ENCODE results near the gene MEI1. TPM values are rescaled to one million over a fixed set of nuclear protein-coding genes. Genes with fewer than 3 reads are reported as not detected.

The MEI1 gene
- total RNA-seq, 1 experiment from 2014 or later, result 2.6 TPM

DNA sequence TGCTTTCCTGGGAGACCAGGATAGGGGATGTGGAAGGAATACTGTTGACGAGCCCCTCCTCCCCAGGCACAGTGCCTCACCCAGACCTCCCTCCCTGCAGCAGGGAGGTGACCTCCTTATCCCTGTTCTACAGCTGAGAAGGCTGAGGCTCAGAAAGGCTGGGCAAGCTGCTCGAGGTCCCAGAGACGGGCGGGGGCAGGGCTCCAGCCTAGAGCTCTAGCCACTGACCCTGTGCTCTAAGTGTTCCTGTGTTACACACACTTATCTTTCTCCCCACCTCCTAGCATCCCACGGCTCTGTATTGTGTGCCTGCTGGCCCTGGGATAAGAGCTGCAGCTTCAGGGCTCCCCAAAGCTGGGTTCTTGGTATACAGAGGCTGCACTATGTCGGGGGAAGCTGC is 109.1 kb downstream of the MEI1 start:
- in situ Hi-C loops (cut with HindIII; ENCODE audit: low pct_unique_long_range_greater_than_20kb, low sequenced_read_pairs), result no loop called here
- DNase-seq (ENCODE audit: low read depth), result no peak

DNA sequence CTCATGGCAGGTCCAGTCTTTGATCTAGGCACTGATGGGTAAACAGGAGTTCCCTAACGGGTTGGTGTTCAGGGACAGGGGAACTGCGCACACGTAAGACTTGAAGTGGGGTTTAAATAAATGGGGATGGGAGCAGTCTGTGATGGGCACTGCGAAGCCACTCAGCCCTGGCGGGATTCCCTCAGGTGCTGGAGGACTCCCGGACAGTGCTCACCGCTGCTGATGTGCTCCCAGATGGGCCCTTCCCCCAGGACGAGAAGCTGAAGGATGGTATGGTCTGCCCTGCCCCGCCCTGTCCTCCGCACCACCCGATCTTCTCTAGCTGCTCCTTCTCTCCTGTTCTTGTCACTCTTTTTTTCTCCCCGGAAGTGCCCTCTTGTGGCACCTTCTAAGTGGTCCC is 110.7 kb downstream of the MEI1 start:
- no peak for DNase-seq (ENCODE audit: low read depth)
- in situ Hi-C loops (cut with HindIII; ENCODE audit: low pct_unique_long_range_greater_than_20kb, low sequenced_read_pairs), result no loop called here

DNA sequence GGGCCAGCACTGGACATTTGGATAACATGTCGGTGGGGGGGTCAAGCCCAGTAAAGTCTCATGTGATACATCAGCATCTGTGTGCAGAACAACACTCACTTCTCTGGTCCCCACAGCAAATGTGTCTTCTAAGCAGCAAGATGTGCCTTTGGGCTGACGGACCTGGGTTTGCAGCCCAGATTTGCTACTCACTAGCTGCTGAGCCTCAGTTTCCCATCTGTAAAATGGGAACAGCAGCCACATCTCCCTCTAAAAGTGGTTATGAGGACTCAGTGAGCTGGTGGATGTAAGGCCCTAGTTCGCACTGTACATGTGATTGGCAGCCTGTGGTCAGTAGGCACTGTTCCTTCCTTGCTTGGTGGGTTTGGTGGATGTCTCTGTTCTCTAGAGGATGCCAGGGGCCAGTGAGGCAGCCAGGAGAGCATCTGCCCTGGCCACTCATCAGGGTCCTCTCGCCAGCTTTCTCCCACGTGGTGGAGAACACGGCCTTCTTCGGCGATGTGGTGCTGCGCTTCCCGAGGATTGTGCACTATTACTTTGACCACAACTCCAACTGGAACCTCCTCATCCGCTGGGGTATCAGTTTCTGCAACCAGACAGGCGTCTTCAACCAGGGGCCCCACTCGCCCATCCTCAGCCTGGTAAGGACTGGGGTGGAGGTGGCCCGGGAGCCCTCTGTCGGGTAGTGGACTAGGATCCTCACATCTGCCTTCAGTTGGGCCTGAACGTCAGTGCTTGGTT is 113.7 kb downstream of the MEI1 start:
- in situ Hi-C loops (cut with HindIII; ENCODE audit: low pct_unique_long_range_greater_than_20kb, low sequenced_read_pairs), result no loop called here
- DNase-seq (ENCODE audit: low read depth), result no peak

DNA sequence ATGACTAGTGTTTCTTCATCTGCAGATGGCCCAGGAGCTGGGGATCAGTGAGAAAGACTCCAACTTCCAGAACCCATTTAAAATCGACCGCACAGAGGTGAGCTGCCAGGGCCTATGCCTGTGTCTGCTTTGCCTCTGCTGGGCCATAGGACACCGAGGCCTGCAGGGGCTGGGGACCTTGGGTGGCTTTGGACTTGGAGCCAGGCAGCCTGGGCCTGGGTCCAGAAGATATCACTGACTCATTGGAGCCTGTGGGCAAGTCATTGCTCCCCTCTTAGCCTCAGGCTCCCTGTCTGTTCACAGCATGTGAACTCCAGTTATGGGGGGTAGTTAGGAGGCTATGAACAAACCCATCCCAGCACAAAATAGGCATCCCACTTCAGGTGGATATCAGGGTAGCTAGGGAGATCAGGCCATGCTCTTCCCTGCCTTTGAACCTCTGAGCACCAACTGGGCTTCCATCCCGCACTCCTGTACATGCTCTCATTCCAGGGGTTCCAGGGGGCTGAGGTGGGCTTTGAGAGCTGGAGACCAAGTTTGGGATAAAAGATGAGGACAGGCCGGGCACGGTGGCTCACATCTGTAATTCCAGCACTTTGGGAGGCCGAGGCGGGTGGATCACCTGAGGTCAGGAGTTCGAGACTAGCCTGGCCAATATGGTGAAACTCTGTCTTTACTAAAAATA is 114.6 kb downstream of the MEI1 start:
- in situ Hi-C loops (cut with HindIII; ENCODE audit: low pct_unique_long_range_greater_than_20kb, low sequenced_read_pairs), result no loop called here
- no peak for DNase-seq (ENCODE audit: low read depth)

DNA sequence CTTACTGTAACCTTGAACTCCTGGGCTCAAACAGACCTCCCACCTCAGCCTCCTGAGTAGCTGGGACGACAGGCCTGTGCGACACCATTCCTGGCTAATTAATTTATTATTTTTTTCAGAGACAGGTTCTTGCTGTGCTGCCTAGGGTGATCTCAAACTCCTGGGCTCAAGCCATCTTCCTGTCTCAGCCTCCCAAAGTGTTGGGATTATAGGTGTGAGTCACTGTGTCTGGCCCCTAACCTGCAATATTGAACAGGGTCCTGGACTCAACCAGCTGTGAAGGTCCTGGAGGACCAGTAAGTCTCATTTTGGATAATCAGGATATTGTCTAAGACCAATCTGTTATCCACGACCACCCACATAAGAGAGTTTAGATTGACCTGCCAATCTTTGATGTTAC is 116.4 kb downstream of the MEI1 start:
- DNase-seq (ENCODE audit: low read depth), result no peak
- in situ Hi-C loops (cut with HindIII; ENCODE audit: low pct_unique_long_range_greater_than_20kb, low sequenced_read_pairs), result no loop called here

DNA sequence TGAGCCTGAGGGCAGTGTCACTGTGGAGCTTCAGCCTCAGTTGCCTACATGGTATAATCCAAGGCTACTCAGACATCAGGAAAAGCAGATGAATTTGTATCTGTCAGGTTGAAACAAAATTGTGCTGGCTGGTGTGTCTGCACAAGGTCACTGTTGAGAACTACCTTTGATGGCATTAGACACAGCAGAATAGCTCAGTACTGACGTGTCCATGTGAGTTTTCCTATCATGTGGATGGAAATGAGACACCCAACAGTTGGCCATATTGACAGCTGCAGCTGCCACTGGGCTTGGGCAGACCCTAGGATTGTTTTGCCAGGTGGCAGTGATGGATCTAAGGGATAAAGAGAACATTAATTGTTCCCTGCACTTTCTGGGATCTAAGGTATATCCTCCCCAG is 116.9 kb downstream of the MEI1 start:
- in situ Hi-C loops (cut with HindIII; ENCODE audit: low pct_unique_long_range_greater_than_20kb, low sequenced_read_pairs), result no loop called here
- DNase-seq (ENCODE audit: low read depth), result no peak

DNA sequence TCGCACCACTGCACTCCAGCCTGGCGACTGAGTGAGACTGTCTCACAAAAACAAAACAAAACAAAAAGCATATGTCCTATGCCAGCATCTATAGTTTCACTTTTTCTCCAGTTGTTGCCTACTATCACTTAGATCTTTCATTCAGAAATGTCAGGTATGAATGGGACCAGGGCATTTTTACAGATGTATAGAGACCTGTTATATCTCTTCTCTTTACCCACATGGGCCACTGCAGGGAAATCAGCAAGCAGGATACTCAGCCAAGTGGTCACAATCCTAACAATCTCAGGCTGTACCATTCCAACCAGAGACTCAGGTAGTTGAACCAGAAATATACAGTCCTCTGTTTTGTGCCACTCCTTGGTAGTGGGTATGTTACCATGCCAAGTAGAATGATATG is 117.6 kb downstream of the MEI1 start:
- in situ Hi-C loops (cut with HindIII; ENCODE audit: low pct_unique_long_range_greater_than_20kb, low sequenced_read_pairs), result no loop called here
- DNase-seq (ENCODE audit: low read depth), result no peak

DNA sequence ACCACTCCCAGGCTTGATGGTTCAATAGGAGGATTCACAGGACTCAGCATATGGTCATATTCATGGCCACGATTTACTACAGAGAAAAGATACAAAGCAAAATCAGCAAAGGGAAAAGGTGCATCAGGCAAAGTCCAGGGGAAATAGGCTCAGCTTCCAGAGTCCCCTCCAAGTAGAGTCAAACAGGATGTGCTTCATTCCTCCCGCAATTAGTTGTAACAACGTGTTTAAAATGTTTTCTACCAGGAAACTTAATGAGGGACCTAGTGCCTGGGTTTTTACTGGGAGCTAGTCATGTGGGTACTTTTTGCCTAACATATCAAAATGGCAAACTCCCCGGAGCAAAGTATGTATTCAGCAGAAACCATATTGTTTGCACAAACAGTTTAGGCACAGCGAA is 118.7 kb downstream of the MEI1 start:
- in situ Hi-C loops (cut with HindIII; ENCODE audit: low pct_unique_long_range_greater_than_20kb, low sequenced_read_pairs), result no loop called here
- no peak for DNase-seq (ENCODE audit: low read depth)

DNA sequence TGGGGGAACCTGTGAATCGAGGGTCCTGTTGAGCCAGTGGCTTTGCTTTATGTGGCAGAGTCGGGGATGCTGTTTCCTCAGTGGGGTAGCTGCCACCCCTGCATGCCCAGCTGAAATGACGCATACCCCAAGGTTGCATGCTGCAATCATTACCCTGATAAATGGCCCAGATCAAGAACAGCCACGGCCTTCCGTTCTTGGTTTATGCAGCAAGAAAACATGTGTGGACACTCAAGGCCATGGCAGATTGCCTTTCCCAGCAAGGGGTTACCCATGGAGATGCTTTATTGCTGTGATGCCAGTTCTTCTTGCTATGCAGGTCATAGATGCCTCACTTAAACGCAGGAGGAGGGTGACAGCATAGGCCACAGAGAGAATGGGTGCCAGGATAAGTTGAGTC is 119.3 kb downstream of the MEI1 start:
- no peak for DNase-seq (ENCODE audit: low read depth)
- in situ Hi-C loops (cut with HindIII; ENCODE audit: low pct_unique_long_range_greater_than_20kb, low sequenced_read_pairs), result no loop called here

DNA sequence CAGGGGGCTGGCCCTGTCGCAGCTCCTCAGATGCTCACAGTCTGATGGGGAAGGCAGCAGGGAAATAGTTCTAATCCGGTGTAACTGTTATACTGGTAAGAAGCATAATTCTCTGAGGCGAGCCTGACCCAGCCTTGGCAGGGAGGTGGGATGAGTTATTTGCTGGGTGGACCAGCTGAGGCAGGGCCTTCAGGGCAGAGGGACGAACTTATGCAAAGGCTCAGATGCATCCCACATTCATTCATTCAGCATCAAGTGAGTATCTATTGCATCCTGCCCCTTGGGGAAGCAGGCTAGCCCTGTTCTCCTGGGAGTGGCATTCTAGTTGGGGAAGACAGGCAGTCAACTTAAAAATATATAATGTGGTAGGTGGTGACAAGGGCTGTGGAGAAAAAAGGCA is 120.0 kb downstream of the MEI1 start:
- DNase-seq (ENCODE audit: low read depth), result no peak
- in situ Hi-C loops (cut with HindIII; ENCODE audit: low pct_unique_long_range_greater_than_20kb, low sequenced_read_pairs), result no loop called here

DNA sequence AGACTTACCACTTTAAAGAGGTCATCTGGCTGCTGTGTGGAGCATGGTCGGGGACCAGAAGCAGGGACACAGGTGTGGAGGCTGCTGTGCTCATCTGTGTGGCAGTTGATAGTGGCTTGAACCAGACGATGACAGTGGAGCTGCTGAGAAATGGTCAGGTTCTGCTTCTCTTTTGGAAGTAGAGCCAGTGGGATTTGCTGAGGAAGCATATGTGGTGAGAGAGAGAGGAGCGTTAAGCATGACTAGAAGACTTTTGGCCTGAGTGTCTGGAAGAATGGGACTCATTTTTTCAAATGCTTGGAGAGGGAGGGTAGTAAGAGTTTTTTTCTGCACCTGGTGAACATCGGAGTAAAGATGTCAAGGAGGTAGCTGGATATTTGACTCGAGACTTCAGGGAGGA is 121.1 kb downstream of the MEI1 start:
- in situ Hi-C loops (cut with HindIII; ENCODE audit: low pct_unique_long_range_greater_than_20kb, low sequenced_read_pairs), result no loop called here
- no peak for DNase-seq (ENCODE audit: low read depth)

DNA sequence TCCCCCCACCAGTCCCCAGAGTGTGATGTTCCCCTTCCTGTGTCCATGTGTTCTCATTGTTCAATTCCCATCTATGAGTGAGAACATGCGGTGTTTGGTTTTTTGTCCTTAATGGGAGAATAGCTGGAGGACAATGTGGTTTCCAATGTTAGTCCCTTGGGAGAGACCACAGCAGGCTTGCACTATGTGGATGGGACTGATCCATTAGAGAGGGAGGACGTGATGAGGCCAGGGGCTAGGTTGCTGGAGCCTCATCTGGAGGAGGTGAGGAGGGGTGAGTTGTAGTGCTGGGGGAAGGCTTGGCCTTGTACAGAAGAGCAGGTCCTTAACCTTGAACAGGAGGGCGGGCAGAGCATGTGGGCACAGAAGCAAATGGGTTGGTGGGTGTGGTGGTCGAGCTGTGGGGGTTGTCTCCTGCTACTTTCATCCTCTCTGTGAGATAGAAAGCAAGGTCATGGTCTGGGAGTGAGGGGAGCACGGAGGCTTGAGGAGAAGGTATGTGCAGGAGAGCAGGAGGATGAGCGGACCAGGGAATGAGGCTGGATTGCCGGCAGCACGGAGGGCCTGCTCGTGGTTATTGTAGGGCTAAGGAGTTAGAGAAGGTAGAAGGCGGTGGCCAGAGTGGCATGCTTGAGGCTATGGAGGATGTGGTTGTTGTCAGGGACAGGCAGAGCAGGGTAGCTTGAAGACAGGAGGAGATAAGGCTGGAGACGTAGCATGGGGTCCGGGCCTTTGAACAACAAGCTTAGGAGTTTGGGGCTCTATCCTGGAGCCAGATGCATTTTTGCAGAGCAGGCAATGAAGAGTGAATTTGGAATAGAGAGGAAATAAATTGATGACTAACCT is 122.4 kb downstream of the MEI1 start:
- no peak for DNase-seq (ENCODE audit: low read depth)
- in situ Hi-C loops (cut with HindIII; ENCODE audit: low pct_unique_long_range_greater_than_20kb, low sequenced_read_pairs), result no loop called here

DNA sequence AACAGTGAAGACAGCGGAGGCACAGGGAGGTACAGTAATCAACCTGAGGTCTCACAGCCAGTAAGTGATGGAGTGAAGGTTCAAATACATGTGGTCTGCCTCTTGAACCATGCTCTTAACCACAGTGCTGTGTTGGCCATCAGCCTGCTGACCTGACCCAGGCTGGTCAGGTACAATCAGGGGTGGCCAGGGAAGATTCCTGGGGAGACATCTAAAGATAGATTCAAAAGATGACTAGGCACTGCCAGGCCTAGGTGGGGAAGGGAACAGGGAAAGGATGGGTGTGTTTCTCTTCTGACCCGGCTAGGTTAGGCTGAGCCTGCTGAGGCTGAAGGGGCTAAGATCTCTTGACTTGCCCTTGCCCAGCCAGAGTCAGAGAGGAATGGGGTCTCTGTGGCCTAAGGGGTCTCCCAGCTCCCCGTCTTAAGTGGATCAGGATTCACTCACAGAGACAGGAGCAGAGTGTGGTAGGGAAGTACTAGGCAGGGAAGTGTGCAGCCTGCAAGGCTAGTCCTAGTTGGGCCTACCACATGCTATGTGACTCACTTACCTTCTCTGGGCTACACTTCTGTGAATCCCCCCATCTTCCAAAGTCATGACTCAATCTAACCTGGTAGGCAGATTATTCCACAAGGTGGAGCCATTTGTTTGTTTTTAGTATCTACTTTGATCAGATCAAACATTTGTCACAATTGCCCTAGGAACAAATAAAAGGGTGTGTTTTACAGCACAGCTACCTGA is 123.2 kb downstream of the MEI1 start:
- peak; percentile 69 for DNase-seq (ENCODE audit: low read depth)
- in situ Hi-C loops (cut with HindIII; ENCODE audit: low pct_unique_long_range_greater_than_20kb, low sequenced_read_pairs), result no loop called here

DNA sequence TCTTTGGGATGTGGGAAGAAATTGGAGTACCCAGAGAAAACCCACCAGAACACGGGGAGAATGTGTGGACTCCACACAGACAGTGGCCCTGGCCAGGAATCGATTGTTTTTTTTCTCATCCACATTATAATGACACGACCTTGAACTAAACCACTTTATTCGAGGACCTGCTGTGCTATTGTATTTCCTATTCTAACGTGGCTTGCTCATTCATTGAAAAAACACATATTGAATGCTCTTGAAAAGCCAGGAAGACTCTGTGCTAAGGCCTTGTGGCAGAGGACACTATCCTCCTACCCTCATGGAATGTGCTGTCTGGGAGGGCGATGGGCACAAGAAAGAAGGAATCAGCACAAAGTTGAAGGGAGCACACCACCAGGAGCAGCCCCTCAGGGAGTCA is 124.5 kb downstream of the MEI1 start:
- DNase-seq (ENCODE audit: low read depth), result no peak
- in situ Hi-C loops (cut with HindIII; ENCODE audit: low pct_unique_long_range_greater_than_20kb, low sequenced_read_pairs), result no loop called here

DNA sequence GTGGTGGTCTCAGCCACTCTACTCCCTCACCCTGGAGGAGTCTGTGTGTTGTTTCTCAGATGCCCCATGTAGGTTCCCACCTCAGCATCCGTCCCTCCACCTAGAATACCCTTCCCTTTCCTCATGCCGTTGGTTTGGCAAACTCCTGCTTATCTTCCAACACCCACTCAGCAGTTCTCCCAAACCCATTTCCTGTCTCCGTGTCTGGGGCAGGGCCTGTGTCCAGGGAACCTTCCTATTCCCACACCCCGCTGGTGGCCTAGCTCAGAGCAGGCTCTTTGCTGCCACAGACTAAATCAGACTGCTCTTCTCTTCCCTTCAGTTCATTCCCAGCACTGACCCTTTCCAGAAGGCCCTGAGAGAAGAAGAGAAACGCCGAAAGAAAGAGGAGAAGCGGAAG is 126.1 kb downstream of the MEI1 start:
- in situ Hi-C loops (cut with HindIII; ENCODE audit: low pct_unique_long_range_greater_than_20kb, low sequenced_read_pairs), result no loop called here
- no peak for DNase-seq (ENCODE audit: low read depth)

DNA sequence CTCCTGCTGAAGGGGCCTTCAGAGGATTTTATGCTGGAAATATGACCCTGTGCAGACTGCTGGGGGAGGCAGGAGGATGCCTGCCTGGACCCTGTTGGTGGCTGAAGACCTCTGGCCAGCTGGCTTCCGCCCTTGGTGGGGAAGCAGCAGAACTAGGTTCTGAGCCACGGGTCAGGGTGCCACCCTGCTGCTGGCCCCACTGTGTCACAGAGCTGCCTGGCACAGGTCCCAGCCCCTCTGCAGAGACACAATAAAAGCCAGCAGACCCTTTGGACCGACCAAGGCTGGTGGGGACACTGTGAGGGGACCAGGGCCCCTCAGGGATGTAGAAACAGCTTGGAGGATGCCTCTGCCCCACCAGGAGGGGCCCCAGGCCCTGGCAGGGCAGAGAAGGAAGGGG is 126.7 kb downstream of the MEI1 start:
- no peak for DNase-seq (ENCODE audit: low read depth)
- in situ Hi-C loops (cut with HindIII; ENCODE audit: low pct_unique_long_range_greater_than_20kb, low sequenced_read_pairs), result no loop called here

DNA sequence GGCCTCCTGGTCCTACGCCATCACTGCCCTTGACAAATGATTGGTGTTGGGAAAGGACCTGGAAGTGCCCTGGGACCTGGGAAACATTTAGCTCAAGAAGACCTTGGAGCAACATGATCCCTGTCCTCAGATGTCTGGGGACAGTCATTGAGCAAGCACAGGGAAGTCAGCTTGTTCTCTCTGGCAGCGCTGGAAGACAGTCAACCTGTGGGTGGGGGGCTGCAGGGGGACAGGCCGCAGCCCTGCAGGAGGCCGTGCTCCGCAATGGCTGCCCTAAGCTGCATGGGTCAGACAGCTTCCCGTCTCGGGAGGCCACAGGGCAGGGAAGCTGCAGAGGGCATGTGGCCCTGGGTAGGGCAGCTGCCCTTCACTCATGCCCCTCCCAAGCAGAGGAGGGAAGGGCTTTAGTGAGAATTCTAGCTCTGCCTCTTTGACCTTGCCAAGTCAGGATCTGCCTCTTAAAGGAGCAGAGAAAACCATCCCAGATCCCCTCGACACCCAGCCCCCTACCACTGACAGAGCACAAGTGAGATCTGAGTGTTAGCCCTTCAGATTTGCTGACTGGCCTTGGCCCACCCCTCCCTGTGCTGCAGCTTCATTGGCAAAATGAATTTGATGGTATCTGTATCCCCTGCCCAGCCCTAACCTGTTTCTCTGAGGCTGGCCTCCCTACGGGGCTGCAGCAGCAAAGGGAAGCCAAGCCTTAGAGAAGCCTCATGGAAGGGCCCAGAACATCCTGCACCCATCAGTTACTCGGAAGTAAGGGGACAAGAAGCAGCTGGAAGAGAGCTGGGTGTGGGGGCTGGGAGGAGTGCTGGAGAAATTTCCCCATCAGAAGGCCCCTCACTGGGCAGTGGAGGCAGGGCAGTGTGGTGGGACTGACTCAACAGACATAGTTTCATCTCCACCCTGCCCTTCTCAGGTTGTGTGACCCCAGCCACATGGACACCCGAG is 127.4 kb downstream of the MEI1 start:
- DNase-seq (ENCODE audit: low read depth), result no peak
- in situ Hi-C loops (cut with HindIII; ENCODE audit: low pct_unique_long_range_greater_than_20kb, low sequenced_read_pairs), result no loop called here

DNA sequence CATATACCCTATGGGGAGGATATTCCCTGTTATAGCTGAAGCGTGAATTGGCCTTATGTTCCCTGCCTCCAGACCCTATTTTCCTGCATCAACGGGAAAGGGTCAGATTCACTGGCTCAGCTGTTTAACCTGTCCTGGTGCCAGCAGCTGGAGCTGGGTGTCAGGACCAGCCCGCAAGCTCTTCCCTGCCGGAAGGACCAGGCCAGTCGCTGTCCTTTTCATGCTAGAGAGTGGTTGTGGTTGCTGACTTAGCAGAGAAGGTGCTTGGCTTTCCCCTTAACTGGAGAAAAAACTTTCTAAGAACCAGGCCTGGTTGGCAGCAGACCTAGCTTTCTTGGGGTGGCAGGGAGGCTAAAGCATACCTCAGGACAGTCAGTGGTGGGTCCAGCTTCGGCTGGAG is 128.4 kb downstream of the MEI1 start:
- DNase-seq (ENCODE audit: low read depth), result no peak
- in situ Hi-C loops (cut with HindIII; ENCODE audit: low pct_unique_long_range_greater_than_20kb, low sequenced_read_pairs), result no loop called here

All from Caki2 (cell line).